Neural cell (in vitro differentiated cells): ENCODE data around the gene AKT1. TPM values are rescaled to one million over a fixed set of nuclear protein-coding genes. Genes with fewer than 3 reads are reported as not detected.

ENCODE experiments used
- H2AFZ ChIP-seq: fragments of 200-600, 300-800 bp; sonication (generic), shearing (Covaris generic); 2 replicates; pipeline ENCODE4 v1.6.0; 2014; ENCODE audit warnings: low read depth, mild to moderate bottlenecking, antibody characterized with exemption, low read length, moderate library complexity
- H3F3A ChIP-seq: fragments of 200-600 bp; shearing (Covaris generic); 2 replicates; pipeline ENCODE4 v1.6.1; 2016; ENCODE audit warnings: mild to moderate bottlenecking, moderate library complexity, mixed read lengths, antibody characterized with exemption, low read length; ENCODE audit not compliant: insufficient read depth, poor library complexity, severe bottlenecking
- H3K27ac ChIP-seq: fragments of 200-600, 300-800 bp; sonication (generic), shearing (Covaris generic); 2 replicates; pipeline ENCODE4 v1.5.1; 2014; ENCODE audit warnings: mild to moderate bottlenecking, low read length, moderate library complexity
- H3K27me3 ChIP-seq: fragments of 300-800, 200-600 bp; sonication (generic), shearing (Covaris generic); 2 replicates; pipeline ENCODE4 v1.6.0; 2014; ENCODE audit warnings: mild to moderate bottlenecking, low read depth, low read length, moderate library complexity; ENCODE audit not compliant: insufficient read depth
- H3K36me3 ChIP-seq: fragments of 300-800, 200-600 bp; sonication (generic), shearing (Covaris generic); 2 replicates; pipeline ENCODE4 v1.5.1; 2014; ENCODE audit warnings: mild to moderate bottlenecking, antibody characterized with exemption, low read length, moderate library complexity; ENCODE audit not compliant: insufficient read depth
- H3K4me2 ChIP-seq: fragments of 300-800, 200-600 bp; sonication (generic), shearing (Covaris generic); 2 replicates; pipeline ENCODE4 v1.6.0; 2014; ENCODE audit warnings: mild to moderate bottlenecking, low read length
- H3K4me3 ChIP-seq: fragments of 300-800, 200-600 bp; sonication (generic), shearing (Covaris generic); 2 replicates; pipeline ENCODE4 v1.5.1; 2014; ENCODE audit warnings: mild to moderate bottlenecking, low read length, moderate library complexity
- H3K79me2 ChIP-seq: fragments of 200-600 bp; shearing (Covaris generic); replicated peaks from 2 replicates; pipeline ENCODE4 v1.6.0; 2014; ENCODE audit warnings: mild to moderate bottlenecking, low read length, moderate library complexity; ENCODE audit not compliant: insufficient read depth
- H3K9ac ChIP-seq: fragments of 300-800, 200-600 bp; sonication (generic), shearing (Covaris generic); 2 replicates; pipeline ENCODE4 v1.6.1; 2016; ENCODE audit warnings: mild to moderate bottlenecking, low read length, mixed read lengths
- H3K9me2 ChIP-seq: fragments of 200-600 bp; shearing (Covaris generic); 2 replicates; pipeline ENCODE4 v1.6.1; 2016; ENCODE audit warnings: mild to moderate bottlenecking, low read length, mixed read lengths; ENCODE audit not compliant: insufficient read depth
- H3K9me3 ChIP-seq: fragments of 200-600, 300-800 bp; sonication (generic), shearing (Covaris generic); 2 replicates; pipeline ENCODE4 v1.6.1; 2016; ENCODE audit warnings: mild to moderate bottlenecking, mixed run types, low read length, moderate library complexity, mixed read lengths
- H4K20me1 ChIP-seq: fragments of 200-600 bp; shearing (Covaris generic); 2 replicates; pipeline ENCODE4 v1.6.1; 2016; ENCODE audit warnings: mild to moderate bottlenecking, mixed run types; ENCODE audit not compliant: insufficient read depth
- CTCF ChIP-seq: fragments of 450-650 bp; IDR thresholded peaks from 2 replicates; pipeline ENCODE4 v1.5.1; 2014; ENCODE audit warnings: antibody characterized with exemption, mild to moderate bottlenecking, moderate library complexity; ENCODE audit not compliant: poor library complexity, severe bottlenecking
- EP300 ChIP-seq: fragments of 450-650 bp; conservative IDR thresholded peaks from 2 replicates; pipeline ENCODE4 v1.6.1; 2014; ENCODE audit warnings: antibody characterized with exemption, mild to moderate bottlenecking, moderate library complexity; ENCODE audit not compliant: poor library complexity, severe bottlenecking
- EZH2 ChIP-seq: fragments of 200-600, 300-800 bp; shearing (Covaris generic), sonication (generic); IDR thresholded peaks from 2 replicates; pipeline ENCODE4 v1.6.1; 2014; ENCODE audit warnings: antibody characterized with exemption, low read length, borderline replicate concordance, mild to moderate bottlenecking; ENCODE audit not compliant: insufficient read depth, poor library complexity, severe bottlenecking
- MXI1 ChIP-seq: fragments of 450-650 bp; conservative IDR thresholded peaks from 2 replicates; pipeline ENCODE4 v1.6.1; 2014; ENCODE audit warnings: antibody characterized with exemption, mild to moderate bottlenecking; ENCODE audit not compliant: poor library complexity, severe bottlenecking
- POLR2AphosphoS5 ChIP-seq: IDR thresholded peaks from 2 replicates; pipeline ENCODE4 v1.6.1; 2012
- RAD21 ChIP-seq: fragments of 450-650 bp; conservative IDR thresholded peaks from 2 replicates; pipeline ENCODE4 v1.6.1; 2014; ENCODE audit warnings: antibody characterized with exemption, mild to moderate bottlenecking, moderate library complexity
- REST ChIP-seq: IDR thresholded peaks from 2 replicates; pipeline ENCODE4 v1.6.1; 2012; ENCODE audit warnings: borderline replicate concordance
- SMC3 ChIP-seq: fragments of 450-650 bp; conservative IDR thresholded peaks from 2 replicates; pipeline ENCODE4 v1.6.1; 2014; ENCODE audit warnings: antibody characterized with exemption, mild to moderate bottlenecking, moderate library complexity; ENCODE audit not compliant: poor library complexity
- TAF1 ChIP-seq: IDR thresholded peaks from 2 replicates; pipeline ENCODE4 v1.6.1; 2012; ENCODE audit warnings: low read depth
- polyA plus RNA-seq: library from polyadenylated mRNA; depleted of rRNA; stranded (reverse); fragments of >200 nt; gene quantifications from 2 replicates; pipeline ENCODE4 v1.2.3, GENCODE V29; 2014

The AKT1 gene
- polyA plus RNA-seq, 1 donor from 2014 or later, result 159 TPM

GRCh38 chr14:104745431-104745830 is 50.1 kb downstream of the AKT1 start:
- H3K4me3 ChIP-seq, result no peak overlapping the region
- TF ChIP-seq EZH2 (no peak), EP300 (no peak), CTCF (no peak), MXI1 (no peak), TAF1 (no peak), POLR2AphosphoS5 (no peak), RAD21 (no peak), SMC3 (no peak), REST (no peak)
- no peak overlapping the region for H2AFZ ChIP-seq
- H3K9me2 ChIP-seq, result no peaks in the 10 kb centered on the region
- H3K4me2 ChIP-seq, result no peak overlapping the region
- no peaks in the 10 kb centered on the region for H3K79me2 ChIP-seq
- no peak overlapping the region for H3K27ac ChIP-seq
- no peaks in the 10 kb centered on the region for H4K20me1 ChIP-seq
- no peaks in the 10 kb centered on the region for H3F3A ChIP-seq
- H3K9ac ChIP-seq, result no peak overlapping the region
- no peaks in the 10 kb centered on the region for H3K36me3 ChIP-seq
- H3K9me3 ChIP-seq, result no peaks in the 10 kb centered on the region
- no peaks in the 10 kb centered on the region for H3K27me3 ChIP-seq

GRCh38 chr14:104744484-104744883 is 51.1 kb downstream of the AKT1 start:
- no peaks in the 10 kb centered on the region for H3K36me3 ChIP-seq
- H3K9me3 ChIP-seq, result no peaks in the 10 kb centered on the region
- H3K4me3 ChIP-seq, result no peak overlapping the region
- H2AFZ ChIP-seq, result no peak overlapping the region
- no peaks in the 10 kb centered on the region for H3K27me3 ChIP-seq
- no peak for TF ChIP-seq REST
- no peak for TF ChIP-seq TAF1
- TF ChIP-seq EZH2, result no peak
- no peak for TF ChIP-seq RAD21
- no peak for TF ChIP-seq POLR2AphosphoS5
- TF ChIP-seq CTCF, result no peak
- no peak for TF ChIP-seq EP300
- TF ChIP-seq SMC3, result no peak
- TF ChIP-seq MXI1, result no peak
- H4K20me1 ChIP-seq, result no peaks in the 10 kb centered on the region
- H3K79me2 ChIP-seq, result no peaks in the 10 kb centered on the region
- no peak overlapping the region for H3K27ac ChIP-seq
- H3K9ac ChIP-seq, result no peak overlapping the region
- no peaks in the 10 kb centered on the region for H3F3A ChIP-seq
- H3K9me2 ChIP-seq, result no peaks in the 10 kb centered on the region
- H3K4me2 ChIP-seq, result no peak overlapping the region
